Kidney (tissue), 14 donors: ENCODE measurements around the gene JAKMIP1. TPM values are rescaled to one million over a fixed set of nuclear protein-coding genes. Genes with fewer than 3 reads are reported as not detected.
A peak's percentile ranks its signal among the peaks of the same experiment; 100 is the strongest.

Experiments
- DNase-seq, 5 donors: peaks; one replicate each; pipeline ENCODE4 v3.0.0-alpha.2; 2013 to 2020
- FAIRE-seq: peaks from 2 replicates; lab custom pipeline; 2012; peaks lifted over from hg19 to GRCh38; lab: Jason Lieb, UNC
- H3K27ac ChIP-seq, 2 donors: one replicate each; pipeline ENCODE4 v1.7.0; 2013; ENCODE audit warnings: low read depth in 2 of 2, low read length in 2 of 2, inconsistent platforms in 1 of 2
- H3K27me3 ChIP-seq: one replicate; pipeline ENCODE4 v1.7.1; 2013; ENCODE audit warnings: low read length, inconsistent platforms; ENCODE audit not compliant: control insufficient read depth, insufficient read depth
- H3K36me3 ChIP-seq, 3 donors: one replicate each; pipeline versions ENCODE4 v1.7.0 to v1.7.1; 2013; ENCODE audit warnings: low read length in 3 of 3, control low read depth in 1 of 3, inconsistent platforms in 1 of 3; ENCODE audit not compliant: insufficient read depth in 3 of 3, control insufficient read depth in 2 of 3
- H3K4me1 ChIP-seq, 3 donors: one replicate each; pipeline versions ENCODE4 v1.7.0 to v1.7.1; 2013; ENCODE audit warnings: low read length in 3 of 3, inconsistent platforms in 1 of 3, low read depth in 1 of 3; ENCODE audit not compliant: control insufficient read depth in 2 of 3, insufficient read depth in 2 of 3
- H3K4me3 ChIP-seq, 3 donors: one replicate each; pipeline versions ENCODE4 v1.7.0 to v1.8.1; 2013; ENCODE audit warnings: low read length in 3 of 3, control low read depth in 1 of 3, inconsistent platforms in 1 of 3
- H3K9ac ChIP-seq, 3 donors: one replicate each; pipeline versions ENCODE4 v1.7.0 to v1.7.1; 2013; ENCODE audit warnings: low read length in 3 of 3, control low read depth in 1 of 3, inconsistent platforms in 1 of 3
- H3K9me3 ChIP-seq, 3 donors: one replicate each; pipeline versions ENCODE4 v1.7.0 to v1.7.1; 2013; ENCODE audit warnings: low read length in 3 of 3, control low read depth in 1 of 3, inconsistent platforms in 1 of 3; ENCODE audit not compliant: control insufficient read depth in 2 of 3, insufficient read depth in 1 of 3
- CTCF ChIP-seq: IDR thresholded peaks from 3 replicates; pipeline ENCODE4 v1.5.1; 2012; ENCODE audit warnings: mild to moderate bottlenecking, moderate library complexity, borderline replicate concordance; ENCODE audit not compliant: insufficient read depth; ENCODE audit errors: extremely low read depth
- intact Hi-C: fragments of 100-400 bp; cut with DNase I; formaldehyde crosslinking; loops from one replicate; pipeline ENCODE4 v1.11.1; 2022
- polyA plus RNA-seq: library from polyadenylated mRNA; stranded (reverse); fragments of 350-450 nt; fragmentation: Illumina TruSeq; extraction: RNeasy Lipid Tissue Mini Kit (QIAGEN cat#74804); gene quantifications from one replicate; pipeline ENCODE4 v1.2.3, GENCODE V29; 2014; ENCODE audit warnings: low read depth, low replicate concordance; ENCODE audit not compliant: insufficient read depth
- total RNA-seq: library from RNA; stranded (reverse); fragmentation: NEBNext Ultra II Directional; extraction: Animal tissue kit (Norgen Biotek cat#: 25700); gene quantifications from one replicate; pipeline ENCODE4 v1.2.1, GENCODE V29; 2021
- donor health status: control.
- donor health status: control.
- donor health status: control.
- donor health status: control.
- donor health status: control.
- donor health status: DM: yes; HTN: yes; CAD: no.
- donor health status: Normal renal cell carcinoma (clear cell type).

Gene JAKMIP1
- total and polyA plus RNA-seq, 2 donors from 2014 or later = 0.69 TPM; not detected in 1

- no peak for TF ChIP-seq CTCF
- DNase-seq (peak in 1 of 5 donors; percentile 14), FAIRE-seq (no peak)
- Histone ChIP-seq H3K9ac (no peak overlapping the region), H3K27me3 (peaks cover 2% of the 10 kb centered on the region), H3K4me3 (no peak overlapping the region), H3K4me1 (no peaks in the 10 kb centered on the region), H3K9me3 (peaks cover 0 to 3% (median 0%) of the 10 kb centered on the region in 3 donors), H3K36me3 (no peaks in the 10 kb centered on the region), H3K27ac (no peak overlapping the region)
- intact Hi-C loops = no loop called here
Observed at GRCh38 chr4:6104541-6105130, 95.7 kb downstream of the JAKMIP1 start.

- intact Hi-C loops = no loop called here
- no peak overlapping the region for H3K4me3 ChIP-seq
- FAIRE-seq (no peak), DNase-seq (no peak)
- H3K36me3 ChIP-seq = no peaks in the 10 kb centered on the region
- no peak overlapping the region for H3K9ac ChIP-seq
- no peak overlapping the region for H3K27ac ChIP-seq
- H3K27me3 ChIP-seq = no peaks in the 10 kb centered on the region
- no peak for TF ChIP-seq CTCF
- H3K9me3 ChIP-seq = peaks cover 0 to 3% (median 0%) of the 10 kb centered on the region in 3 donors
- H3K4me1 ChIP-seq = no peaks in the 10 kb centered on the region
Observed at GRCh38 chr4:6097581-6097980, 102.8 kb downstream of the JAKMIP1 start.

- H3K9me3 ChIP-seq = no peaks in the 10 kb centered on the region
- H3K36me3 ChIP-seq = no peaks in the 10 kb centered on the region
- TF ChIP-seq CTCF = no peak
- H3K9ac ChIP-seq = no peak overlapping the region
- intact Hi-C loops = no loop called here
- peak in 1 of 5 donors; percentile 11 for DNase-seq
- H3K4me3 ChIP-seq = no peak overlapping the region
- H3K27me3 ChIP-seq = no peaks in the 10 kb centered on the region
- no peak for FAIRE-seq
- H3K27ac ChIP-seq = no peak overlapping the region
- no peaks in the 10 kb centered on the region for H3K4me1 ChIP-seq
Observed at GRCh38 chr4:6095897-6096296, 104.5 kb downstream of the JAKMIP1 start.
